ENCODE measurements around the gene SPART. TPM values are rescaled to one million over a fixed set of nuclear protein-coding genes. Genes with fewer than 3 reads are reported as not detected.

Gene SPART
- total RNA-seq, 6 experiments from 2014 or later, result 54.3 to 67.1 (median 58.6) TPM

DNA sequence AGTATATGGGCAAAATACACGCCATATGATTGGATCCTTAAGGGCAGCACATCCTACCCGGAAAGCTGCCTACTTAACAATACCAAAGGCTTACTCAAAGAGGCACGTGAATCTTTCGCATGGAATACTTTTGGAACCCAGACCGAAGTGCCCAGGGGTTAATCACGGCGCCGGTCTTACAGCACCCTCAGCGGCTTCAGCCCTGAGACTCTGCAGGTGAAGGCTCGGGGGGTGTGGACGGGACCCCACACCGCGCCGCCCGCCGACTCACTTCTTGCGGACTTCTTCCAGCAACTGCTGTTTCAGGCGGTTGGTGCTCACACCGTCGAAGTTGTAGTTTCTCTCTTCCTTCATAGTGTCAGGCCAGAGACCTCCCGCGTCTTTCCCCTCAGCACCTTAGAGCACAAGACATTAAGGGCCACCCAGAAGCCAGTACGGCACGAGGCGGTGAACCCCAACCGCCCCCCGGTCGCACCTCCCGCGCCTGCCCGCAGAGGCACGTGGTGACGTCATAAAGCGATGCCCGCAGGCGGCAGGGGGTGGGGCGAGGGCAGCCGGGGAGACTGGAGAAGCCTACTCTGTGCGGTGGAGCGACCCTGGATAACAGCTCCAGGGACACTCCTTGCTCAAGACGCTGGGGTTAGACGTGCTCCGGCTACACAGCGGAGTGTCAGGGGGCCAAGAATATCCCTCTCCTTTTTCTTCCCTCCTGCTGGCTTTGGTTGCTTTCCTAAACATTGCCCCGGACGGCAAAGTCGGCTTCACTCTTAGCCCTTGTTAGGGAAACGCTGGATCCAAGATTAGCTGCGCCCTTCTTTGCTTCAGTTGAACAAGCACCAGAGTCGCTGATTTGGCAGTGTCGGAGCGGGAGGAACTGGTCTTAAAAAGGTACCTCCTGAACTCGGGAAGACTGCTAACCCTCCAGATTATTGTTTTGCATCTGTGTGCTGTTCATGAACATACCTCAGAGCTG lies 48.5 kb downstream of the SPART start, which contains the start of gene CCDC169:
Gene CCDC169 (minus strand): TSS at position 449 of the 973 bp plus-strand sequence. CDS start 95 bp downstream, at position 354.
- Mint-ChIP-seq H3K27ac (peak within 1 kb of the TSS; percentile 95), H3K9me3 (no peaks in the 10 kb centered on the region), H3K4me1 (ENCODE audit: low read depth) (peaks cover 24% of the 10 kb centered on the region), H3K27me3 (ENCODE audit: insufficient read depth) (peaks cover 2% of the 10 kb centered on the region; the same call in 1 of the 2 replicates), H3K4me3 (peak within 1 kb of the TSS; percentile 94), H3K36me3 (ENCODE audit: low read depth) (peaks cover 6% of the 10 kb centered on the region; the same call in 1 of the 2 replicates)
- peak; percentile 60 for DNase-seq
- TF ChIP-seq, protein P1, sequence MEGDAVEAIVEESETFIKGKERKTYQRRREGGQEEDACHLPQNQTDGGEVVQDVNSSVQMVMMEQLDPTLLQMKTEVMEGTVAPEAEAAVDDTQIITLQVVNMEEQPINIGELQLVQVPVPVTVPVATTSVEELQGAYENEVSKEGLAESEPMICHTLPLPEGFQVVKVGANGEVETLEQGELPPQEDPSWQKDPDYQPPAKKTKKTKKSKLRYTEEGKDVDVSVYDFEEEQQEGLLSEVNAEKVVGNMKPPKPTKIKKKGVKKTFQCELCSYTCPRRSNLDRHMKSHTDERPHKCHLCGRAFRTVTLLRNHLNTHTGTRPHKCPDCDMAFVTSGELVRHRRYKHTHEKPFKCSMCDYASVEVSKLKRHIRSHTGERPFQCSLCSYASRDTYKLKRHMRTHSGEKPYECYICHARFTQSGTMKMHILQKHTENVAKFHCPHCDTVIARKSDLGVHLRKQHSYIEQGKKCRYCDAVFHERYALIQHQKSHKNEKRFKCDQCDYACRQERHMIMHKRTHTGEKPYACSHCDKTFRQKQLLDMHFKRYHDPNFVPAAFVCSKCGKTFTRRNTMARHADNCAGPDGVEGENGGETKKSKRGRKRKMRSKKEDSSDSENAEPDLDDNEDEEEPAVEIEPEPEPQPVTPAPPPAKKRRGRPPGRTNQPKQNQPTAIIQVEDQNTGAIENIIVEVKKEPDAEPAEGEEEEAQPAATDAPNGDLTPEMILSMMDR (IDR thresholded peaks at IDR 0.05), result no peak

DNA sequence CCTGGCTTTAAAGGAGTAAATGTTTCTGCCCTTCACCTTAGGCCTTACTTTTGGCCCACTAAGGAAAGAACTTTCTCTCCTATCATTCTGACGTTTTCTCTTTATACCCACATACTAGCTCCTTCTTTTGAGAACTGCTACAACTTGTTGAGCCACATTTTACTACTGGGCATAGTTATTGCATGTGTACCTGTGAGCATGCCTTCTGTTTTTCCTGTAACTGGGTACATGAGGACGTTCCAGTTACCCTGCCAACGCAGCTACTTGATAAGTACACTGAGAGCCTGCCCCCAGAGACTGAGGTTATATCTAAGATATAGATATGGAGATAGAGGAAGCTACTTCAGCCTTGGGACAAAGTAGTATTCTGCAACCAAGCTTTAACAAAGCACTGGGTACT lies 52.1 kb downstream of the SPART start:
- peaks cover 2% of the 10 kb centered on the region; the same call in 1 of the 2 replicates for H3K27me3 Mint-ChIP-seq (ENCODE audit: insufficient read depth)
- no peaks in the 10 kb centered on the region for H3K36me3 Mint-ChIP-seq (ENCODE audit: low read depth)
- H3K4me1 Mint-ChIP-seq (ENCODE audit: low read depth), result peaks cover 24% of the 10 kb centered on the region
- no peak overlapping the region for H3K4me3 Mint-ChIP-seq
- no peak overlapping the region for H3K27ac Mint-ChIP-seq
- peaks cover 9% of the 10 kb centered on the region for H3K9me3 Mint-ChIP-seq
- DNase-seq, result no peak
- TF ChIP-seq, protein P1 (IDR thresholded peaks at IDR 0.05), result no peak

DNA sequence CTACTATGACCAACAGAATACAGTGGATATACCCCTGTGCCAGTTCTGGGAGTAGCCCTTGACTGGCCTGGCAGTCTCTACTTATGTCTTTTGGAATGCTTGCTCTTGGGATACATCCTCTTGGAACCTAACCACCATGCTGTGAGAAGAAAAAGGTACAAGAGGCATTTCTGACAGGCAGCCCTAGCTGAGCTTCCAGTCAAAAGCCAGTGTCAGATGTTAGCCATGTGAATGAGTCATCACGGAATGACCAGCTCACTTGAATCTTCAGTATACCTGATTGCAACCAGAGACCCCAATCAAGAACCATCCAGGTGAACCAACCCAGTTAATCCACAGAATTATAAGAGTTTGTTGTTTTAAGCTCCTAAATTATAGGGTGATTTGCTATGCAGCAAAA lies 52.7 kb downstream of the SPART start:
- Mint-ChIP-seq H3K4me3 (no peak overlapping the region), H3K27me3 (ENCODE audit: insufficient read depth) (peaks cover 2% of the 10 kb centered on the region; the same call in 1 of the 2 replicates), H3K4me1 (ENCODE audit: low read depth) (peaks cover 19% of the 10 kb centered on the region), H3K27ac (no peak overlapping the region), H3K36me3 (ENCODE audit: low read depth) (no peaks in the 10 kb centered on the region), H3K9me3 (peaks cover 10% of the 10 kb centered on the region)
- TF ChIP-seq, protein P1 (IDR thresholded peaks at IDR 0.05), result no peak
- no peak for DNase-seq

DNA sequence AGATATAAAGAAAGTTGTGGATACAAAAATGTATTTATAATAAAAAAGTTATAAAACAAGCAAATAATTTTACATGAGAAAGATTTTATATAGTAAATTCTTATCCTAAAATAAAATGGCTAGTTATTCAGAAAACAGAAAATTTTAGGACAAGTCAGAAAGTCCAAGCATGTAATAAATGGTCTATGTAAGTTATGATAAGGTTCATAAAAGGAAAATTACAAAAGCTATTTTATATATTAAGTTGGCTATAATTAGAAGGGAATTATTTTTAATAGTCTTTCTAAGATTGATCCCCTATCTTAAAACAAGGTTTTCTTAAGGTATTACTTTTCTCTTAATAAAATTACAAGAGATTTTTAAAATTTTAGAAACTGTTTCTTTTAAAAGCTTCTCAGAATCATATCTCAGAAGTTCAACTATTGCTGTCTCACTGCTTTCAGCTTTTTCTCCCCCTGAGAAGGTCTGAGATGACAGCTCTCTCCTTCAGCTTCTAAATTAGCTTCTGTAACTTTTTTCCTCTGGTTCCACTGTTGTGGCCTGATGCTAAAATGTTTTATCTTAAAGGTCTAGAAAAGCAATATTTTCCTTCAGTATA lies 57.3 kb downstream of the SPART start:
- Mint-ChIP-seq H3K27ac (no peak overlapping the region), H3K27me3 (ENCODE audit: insufficient read depth) (peaks cover 6% of the 10 kb centered on the region), H3K4me3 (no peak overlapping the region), H3K9me3 (peaks cover 15% of the 10 kb centered on the region), H3K36me3 (ENCODE audit: low read depth) (no peaks in the 10 kb centered on the region), H3K4me1 (ENCODE audit: low read depth) (no peaks in the 10 kb centered on the region)
- TF ChIP-seq, protein P1 (IDR thresholded peaks at IDR 0.05), result no peak
- no peak for DNase-seq

DNA sequence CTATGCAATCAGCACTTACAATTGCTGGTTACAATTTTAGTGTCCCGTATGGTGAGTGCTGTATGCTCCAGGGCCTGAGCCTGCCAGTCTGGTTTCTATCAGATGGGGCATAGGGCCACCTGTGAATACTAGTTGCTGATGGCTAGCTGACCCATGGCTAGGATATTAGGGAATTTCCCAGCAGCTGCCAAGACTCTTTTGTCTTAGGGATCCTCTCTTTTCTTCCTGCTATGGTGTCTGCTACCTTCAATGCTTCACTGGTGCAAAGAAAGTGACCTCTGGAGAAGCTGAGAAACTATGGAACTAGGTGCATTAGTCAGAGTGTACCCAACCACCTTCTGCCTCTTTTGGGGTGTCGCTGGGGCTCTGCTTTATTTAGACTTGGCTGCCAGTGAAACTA lies 60.2 kb downstream of the SPART start:
- TF ChIP-seq, protein P1 (IDR thresholded peaks at IDR 0.05), result no peak
- Mint-ChIP-seq H3K27ac (no peak overlapping the region), H3K4me1 (ENCODE audit: low read depth) (no peaks in the 10 kb centered on the region), H3K27me3 (ENCODE audit: insufficient read depth) (peaks cover 4% of the 10 kb centered on the region), H3K36me3 (ENCODE audit: low read depth) (no peaks in the 10 kb centered on the region), H3K4me3 (no peak overlapping the region), H3K9me3 (peaks cover 15% of the 10 kb centered on the region)
- no peak for DNase-seq

Measured in HFFc6 (cell line).